Motor neuron (in vitro differentiated cells): ENCODE measurements around the gene COA3. TPM values are rescaled to one million over a fixed set of nuclear protein-coding genes. Genes with fewer than 3 reads are reported as not detected.
A peak's percentile ranks its signal among the peaks of the same experiment; 100 is the strongest.

ENCODE experiments used
- ATAC-seq, 8 experiments: fragments of 200-7000 bp; cut with Tn5 transposase; replicated peaks in 6 of 8; 2 replicates each; pipeline ENCODE4 v1.8.0; 2021; ENCODE audit warnings: mild to moderate bottlenecking in 8 of 8, moderate library complexity in 8 of 8
- H3K27ac ChIP-seq, 2 donors: fragments of 250-450 bp; sonication (Bioruptor Pico); 2 replicates each; pipeline ENCODE4 v1.9.0; 2021; ENCODE audit warnings: antibody characterized with exemption in 2 of 2, mild to moderate bottlenecking in 2 of 2, moderate library complexity in 1 of 2
- H3K4me1 ChIP-seq, 2 donors: fragments of 250-450 bp; sonication (Bioruptor Pico); replicated peaks in 1 of 2; 2 replicates each; pipeline ENCODE4 v1.6.1; 2021; ENCODE audit warnings: antibody characterized with exemption in 2 of 2, mild to moderate bottlenecking in 2 of 2, moderate library complexity in 1 of 2
- H3K4me3 ChIP-seq, 5 donors: fragments of 250-450 bp; sonication (Bioruptor Pico); 2 replicates each; pipeline ENCODE4 v1.9.0; 2021; ENCODE audit warnings: antibody characterized with exemption in 5 of 5, mild to moderate bottlenecking in 5 of 5, moderate library complexity in 4 of 5
- WGBS, 10 experiments: fragments of 450-650 bp; shearing (Covaris generic); methylation state at CpG; one replicate each; pipeline ENCODE4 v1.0.0; 2022; 5-methylcytosine and 5-hydroxymethylcytosine counted together
- in situ Hi-C, 9 experiments: fragments of 400-800 bp; cut with MboI; loops; one replicate each; pipeline ENCODE4 v1.15.0; 2021; ENCODE audit warnings: low sequenced_read_pairs in 9 of 9, low pct_unique_long_range_greater_than_20kb in 2 of 9; ENCODE audit not compliant: unreplicated experiment in 9 of 9
- total RNA-seq, 8 experiments: library from RNA; unstranded; fragments of 300-600 nt; gene quantifications; 2 replicates each; pipeline versions ENCODE4 v1.2.3 to v1.2.4, GENCODE V29; 2022

COA3 gene
- total RNA-seq, 8 experiments from 2014 or later: 58.7 to 114 (median 72.5) TPM

DNA sequence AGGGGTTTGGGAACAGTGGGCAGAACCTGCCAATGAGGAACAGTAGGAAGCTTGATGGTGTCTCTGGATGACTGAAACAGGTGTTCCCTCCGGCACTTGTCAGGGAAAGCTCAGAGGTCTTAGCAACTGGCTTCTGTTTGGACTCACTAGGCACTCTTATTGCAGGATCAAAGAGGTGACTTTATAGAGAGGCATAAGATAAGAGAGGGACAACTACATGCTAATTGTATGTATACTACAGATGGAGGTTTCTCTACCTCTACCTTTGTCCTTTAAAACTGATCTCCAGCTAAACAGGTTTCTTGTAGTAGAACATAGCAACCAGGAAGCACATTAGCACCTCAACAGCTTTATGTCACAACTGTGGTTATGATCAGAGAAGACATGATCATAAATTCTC, 7.7 kb upstream of the COA3 start:
- Histone ChIP-seq H3K27ac (no peak overlapping the region), H3K4me3 (no peak overlapping the region), H3K4me1 (no peaks in the 10 kb centered on the region)
- WGBS, 10 experiments: 83 to 100% (median 100%) methylated on average over 1 of the region's 1 CpG; no CpG with 5 or more reads in 7 of the 10 experiments
- in situ Hi-C loops: no loop called here
- ATAC-seq: no peak

DNA sequence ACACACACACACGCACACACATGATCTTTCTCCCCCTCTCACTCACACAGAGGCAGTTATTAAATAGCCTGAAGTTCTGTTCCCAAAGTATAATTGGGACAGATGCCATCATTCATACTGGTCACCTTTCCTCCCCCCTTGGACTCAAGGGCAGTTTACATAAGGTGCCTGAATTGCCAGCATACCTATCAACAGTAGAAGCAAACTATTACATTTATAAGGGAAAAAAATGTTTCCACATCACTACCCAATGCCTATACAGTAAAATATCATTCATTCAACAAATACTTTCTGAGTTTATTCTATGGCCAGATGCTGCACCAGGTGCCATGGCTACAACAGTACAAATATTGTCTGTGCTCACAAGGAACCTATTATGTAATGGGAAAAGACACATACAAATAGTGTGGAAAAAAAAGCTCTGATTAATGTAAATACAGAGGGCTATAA, 6.4 kb upstream of the COA3 start:
- in situ Hi-C loops: no loop called here
- no peak overlapping the region for H3K27ac ChIP-seq
- ATAC-seq: peak in 3 of 8 experiments; percentile 13 to 87 (median 62)
- H3K4me3 ChIP-seq: no peak overlapping the region
- no peaks in the 10 kb centered on the region for H3K4me1 ChIP-seq
- 60 to 100% (median 89%) methylated on average over 1 of the region's 1 CpG; no CpG with 5 or more reads in 6 of the 10 experiments for WGBS, 10 experiments

DNA sequence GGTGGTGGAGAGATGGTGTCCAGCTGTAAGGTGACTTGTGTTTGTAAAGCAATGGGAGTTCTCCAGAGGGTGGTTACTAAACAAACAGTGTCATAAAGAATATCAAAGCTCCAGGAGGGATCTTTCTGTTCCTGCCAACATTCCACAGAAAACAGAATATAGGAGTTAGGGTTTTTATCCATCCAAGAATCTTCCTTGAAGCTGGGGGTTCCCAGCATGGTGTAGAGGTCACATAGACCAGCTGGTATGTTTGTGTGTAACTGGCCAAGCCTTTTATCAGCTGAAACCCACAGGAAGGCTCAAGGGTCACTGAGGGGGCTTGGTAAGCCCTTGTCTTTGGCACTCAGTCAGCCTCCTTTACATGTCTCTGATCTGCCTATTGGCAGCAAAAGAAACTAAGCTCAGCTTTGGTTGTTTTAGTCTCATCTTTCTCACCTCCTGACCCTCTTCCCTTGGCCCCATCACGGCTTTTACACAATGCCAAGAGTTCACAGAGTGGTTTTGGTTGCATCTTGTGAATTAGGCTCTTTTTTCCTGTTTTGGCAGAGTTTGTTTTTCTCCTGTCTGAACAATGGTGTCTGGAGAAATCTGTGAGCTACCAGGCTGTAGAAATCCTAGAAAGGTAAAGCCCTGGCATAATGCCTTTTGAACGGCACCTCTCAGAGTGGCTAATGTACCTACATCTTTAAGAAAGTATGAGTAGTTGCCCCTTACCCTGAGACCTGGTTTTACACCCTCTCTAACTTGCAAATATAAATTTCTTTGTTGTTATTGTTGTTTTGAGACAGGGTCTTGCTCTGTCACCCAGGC, 4.8 kb upstream of the COA3 start:
- in situ Hi-C loops: no loop called here
- ATAC-seq: no peak
- Histone ChIP-seq H3K4me1 (no peaks in the 10 kb centered on the region), H3K4me3 (no peak overlapping the region), H3K27ac (no peak overlapping the region)
- 0 to 54% (median 33%) methylated on average over 1 to 2 of the region's 2 CpGs; no CpG with 5 or more reads in 3 of the 10 experiments for WGBS, 10 experiments

DNA sequence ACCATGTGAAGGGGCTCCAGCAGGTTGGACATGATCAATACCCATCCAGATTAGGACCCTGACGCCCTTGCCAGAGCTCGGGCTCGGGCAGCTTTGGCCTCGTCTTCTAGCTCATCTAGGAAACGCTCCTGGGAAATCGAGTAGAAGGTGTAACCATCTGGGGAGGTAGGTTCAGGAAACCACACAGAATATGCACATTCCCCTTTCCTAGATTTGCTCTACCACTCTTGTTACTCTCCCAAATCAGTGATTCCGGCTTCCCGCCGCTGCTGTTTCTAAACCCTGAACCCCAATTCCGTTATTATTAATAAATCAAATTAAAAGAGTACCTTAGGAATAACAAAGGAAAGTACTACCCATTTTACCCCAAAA, 507 bp downstream of the COA3 start:
- H3K27ac ChIP-seq: peak overlapping the region; percentile 46 to 77

DNA sequence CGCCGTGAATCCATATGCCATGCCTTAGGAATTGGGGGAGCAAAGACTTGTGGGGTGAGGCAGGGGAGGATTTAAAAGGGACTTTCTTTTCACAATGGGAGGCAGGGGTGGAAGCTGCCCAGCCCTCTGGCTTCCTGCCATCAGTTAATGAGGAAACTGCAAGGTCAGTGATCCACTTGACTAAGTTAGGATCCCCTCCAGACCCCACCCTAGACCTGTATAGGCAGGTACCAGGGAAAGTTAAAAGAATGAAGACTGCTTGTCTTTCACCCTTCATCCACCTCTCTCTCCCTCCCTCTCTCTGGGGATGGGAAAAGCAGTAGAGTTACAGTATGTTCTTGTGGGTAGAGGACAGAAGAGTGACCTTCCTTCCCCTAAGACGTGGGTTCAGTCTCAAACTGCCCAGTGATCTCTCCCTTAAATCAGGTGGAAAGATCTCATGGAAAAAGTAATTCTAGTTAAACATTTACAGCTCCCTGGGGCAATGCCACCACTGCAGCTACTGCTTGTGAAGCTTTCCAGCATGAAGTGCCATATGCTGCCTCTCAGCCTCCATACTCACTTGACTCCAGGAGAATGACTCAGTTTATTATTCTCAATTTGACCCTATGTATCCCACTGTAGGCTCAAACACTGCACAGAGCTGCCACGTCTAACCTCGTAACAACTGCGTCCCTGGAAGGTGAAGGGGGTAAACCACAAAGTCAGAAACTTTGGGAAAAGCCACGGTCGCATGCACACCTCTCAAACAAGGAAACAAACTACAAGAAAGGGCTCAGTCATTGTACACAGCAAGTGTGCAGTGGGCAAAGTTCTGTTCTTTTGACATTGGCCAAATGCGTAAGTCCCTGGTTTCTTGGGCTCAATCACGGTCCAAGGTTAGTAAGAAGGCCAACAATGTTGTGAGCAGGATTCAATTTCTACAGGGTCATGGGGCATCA, 1.2 kb downstream of the COA3 start:
- Histone ChIP-seq H3K4me1 (peaks cover 4 to 5% of the 10 kb centered on the region in 2 donors), H3K4me3 (peak overlapping the region; percentile 66 to 99 (median 91)), H3K27ac (no peak overlapping the region)
- in situ Hi-C loops: no loop called here
- WGBS, 10 experiments: 20 to 100% (median 54%) methylated on average over 1 to 6 of the region's 10 CpGs; no CpG with 5 or more reads in 3 of the 10 experiments
- ATAC-seq: no peak

More for the DNA sequence above, 507 bp downstream of the COA3 start:
- Histone ChIP-seq H3K4me1 (peaks cover 4 to 5% of the 10 kb centered on the region in 2 donors), H3K4me3 (peak overlapping the region; percentile 66 to 99 (median 91))
- peak in 3 of 8 experiments; percentile 2 to 23 (median 9) for ATAC-seq
- in situ Hi-C loops: no loop called here
- 0 to 47% (median 15%) methylated on average over 1 to 10 of the region's 10 CpGs; no CpG with 5 or more reads in 1 of the 10 experiments for WGBS, 10 experiments

DNA sequence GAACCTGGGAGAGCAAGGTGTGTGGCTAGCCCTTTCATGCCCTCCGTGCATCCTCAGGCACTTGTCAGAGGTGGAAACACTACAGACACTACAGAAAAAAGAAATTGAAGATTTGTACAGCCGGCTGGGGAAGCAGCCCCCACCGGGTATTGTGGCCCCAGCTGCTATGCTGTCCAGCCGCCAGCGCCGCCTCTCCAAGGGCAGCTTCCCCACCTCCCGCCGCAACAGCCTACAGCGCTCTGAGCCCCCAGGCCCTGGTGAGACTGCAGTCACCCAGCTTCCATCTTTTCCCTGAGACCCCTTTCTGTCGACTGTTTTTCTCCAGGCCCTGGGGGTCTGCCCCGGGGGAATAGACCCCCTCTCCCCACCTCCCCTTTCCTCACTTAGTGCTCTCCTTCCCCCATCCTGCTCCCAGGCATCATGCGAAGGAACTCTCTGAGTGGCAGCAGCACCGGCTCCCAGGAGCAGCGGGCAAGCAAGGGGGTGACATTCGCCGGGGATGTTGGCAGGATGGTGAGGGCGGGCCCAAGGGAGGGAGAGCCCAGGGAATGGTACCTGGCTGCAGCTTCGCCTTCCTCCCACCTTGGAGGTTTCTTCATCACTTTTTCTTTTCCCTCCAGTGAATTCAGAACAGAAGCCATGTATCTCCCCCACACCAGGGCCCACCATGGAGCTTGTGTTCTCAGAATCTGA, 2.3 kb downstream of the COA3 start:
- ATAC-seq: no peak
- Histone ChIP-seq H3K4me1 (peaks cover 4 to 5% of the 10 kb centered on the region in 2 donors), H3K27ac (no peak overlapping the region), H3K4me3 (no peak overlapping the region)
- in situ Hi-C loops: no loop called here
- 80 to 93% (median 90%) methylated on average over 1 to 5 of the region's 18 CpGs; no CpG with 5 or more reads in 7 of the 10 experiments for WGBS, 10 experiments

DNA sequence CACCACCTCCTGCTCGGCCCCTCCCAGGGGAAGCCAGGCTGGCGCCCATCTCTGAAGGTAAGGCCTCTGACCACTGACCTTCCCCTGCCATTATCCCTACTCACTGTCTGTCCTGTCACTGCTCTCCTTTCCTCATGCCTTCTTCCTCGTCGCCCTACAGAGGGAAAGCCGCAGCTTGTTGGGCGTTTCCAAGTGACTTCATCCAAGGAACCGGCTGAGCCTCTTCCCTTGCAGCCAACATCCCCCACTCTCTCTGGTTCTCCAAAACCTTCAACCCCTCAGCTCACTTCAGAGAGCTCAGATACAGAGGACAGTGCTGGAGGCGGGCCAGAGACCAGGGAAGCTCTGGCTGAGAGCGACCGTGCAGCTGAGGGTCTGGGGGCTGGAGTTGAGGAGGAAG, 3.0 kb downstream of the COA3 start:
- Histone ChIP-seq H3K4me3 (no peak overlapping the region), H3K27ac (no peak overlapping the region), H3K4me1 (peaks cover 4 to 5% of the 10 kb centered on the region in 2 donors)
- ATAC-seq: no peak
- 83 to 100% (median 97%) methylated on average over 2 to 7 of the region's 10 CpGs; no CpG with 5 or more reads in 4 of the 10 experiments for WGBS, 10 experiments
- in situ Hi-C loops: no loop called here

DNA sequence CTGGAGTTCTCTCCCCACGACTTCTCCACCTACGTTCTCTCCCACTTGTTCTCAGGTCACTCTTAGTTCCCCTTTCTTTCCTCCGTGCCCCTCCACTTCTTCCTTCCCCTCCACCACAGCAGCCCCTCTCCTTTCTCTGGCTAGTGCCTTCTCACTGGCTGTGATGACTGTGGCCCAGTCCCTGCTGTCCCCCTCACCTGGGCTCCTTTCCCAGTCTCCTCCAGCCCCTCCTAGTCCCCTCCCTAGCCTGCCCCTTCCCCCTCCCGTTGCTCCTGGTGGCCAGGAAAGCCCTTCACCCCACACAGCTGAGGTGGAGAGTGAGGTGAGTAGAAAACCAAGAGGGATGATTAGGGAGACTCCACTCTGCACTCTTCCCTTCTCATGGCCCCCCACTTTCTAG, 3.4 kb downstream of the COA3 start:
- H3K4me3 ChIP-seq: no peak overlapping the region
- in situ Hi-C loops: no loop called here
- peaks cover 4 to 5% of the 10 kb centered on the region in 2 donors for H3K4me1 ChIP-seq
- H3K27ac ChIP-seq: no peak overlapping the region
- WGBS, 10 experiments: no CpG with 5 or more reads among the region's 4 CpGs
- no peak for ATAC-seq

DNA sequence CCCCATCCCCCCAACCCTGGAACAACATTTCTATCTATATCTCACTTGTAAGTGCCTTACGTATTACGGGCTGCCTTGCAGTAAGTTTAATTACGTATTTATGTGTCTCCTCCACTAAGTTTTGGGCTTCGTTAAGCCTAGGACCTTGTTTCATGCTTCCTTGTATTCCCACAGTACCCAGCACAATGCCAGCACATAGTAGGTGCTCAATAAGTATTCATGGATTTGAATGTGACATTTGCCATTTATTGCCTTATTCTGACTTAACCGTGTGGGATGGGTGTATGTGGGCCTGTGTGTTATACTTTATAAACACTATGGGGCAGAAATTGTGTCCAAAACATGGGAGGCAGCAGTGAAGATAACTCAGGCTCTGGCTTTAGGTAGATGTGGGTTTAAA, 6.0 kb downstream of the COA3 start:
- in situ Hi-C loops: no loop called here
- no peak overlapping the region for H3K4me3 ChIP-seq
- H3K27ac ChIP-seq: no peak overlapping the region
- 49 to 71% (median 60%) methylated on average over 1 to 5 of the region's 5 CpGs; no CpG with 5 or more reads in 3 of the 10 experiments for WGBS, 10 experiments
- H3K4me1 ChIP-seq: peaks cover 1% of the 10 kb centered on the region in 2 donors
- no peak for ATAC-seq

DNA sequence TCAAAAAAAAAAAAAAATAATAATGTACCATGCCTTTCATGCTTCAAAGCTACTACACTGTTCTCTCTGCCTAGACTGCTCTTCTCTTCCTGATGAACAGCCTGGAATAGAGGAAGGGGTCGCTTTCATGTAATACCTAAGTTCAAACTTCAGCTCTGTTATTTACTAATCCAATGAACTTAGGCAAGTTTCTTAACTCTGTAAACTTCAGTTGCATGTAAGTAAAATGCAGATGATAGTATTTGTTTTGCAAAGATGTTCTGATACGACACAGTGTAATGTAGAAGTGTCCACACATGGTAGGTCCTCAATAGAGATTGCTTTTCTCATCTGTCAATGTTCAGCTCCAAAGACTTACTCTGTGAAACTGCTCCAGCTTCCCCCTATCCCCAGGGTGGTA, 6.6 kb downstream of the COA3 start:
- in situ Hi-C loops: no loop called here
- ATAC-seq: no peak
- H3K27ac ChIP-seq: no peak overlapping the region
- H3K4me1 ChIP-seq: no peaks in the 10 kb centered on the region
- H3K4me3 ChIP-seq: no peak overlapping the region
- WGBS, 10 experiments: 33 to 100% (median 75%) methylated on average over 1 to 2 of the region's 2 CpGs; no CpG with 5 or more reads in 2 of the 10 experiments

DNA sequence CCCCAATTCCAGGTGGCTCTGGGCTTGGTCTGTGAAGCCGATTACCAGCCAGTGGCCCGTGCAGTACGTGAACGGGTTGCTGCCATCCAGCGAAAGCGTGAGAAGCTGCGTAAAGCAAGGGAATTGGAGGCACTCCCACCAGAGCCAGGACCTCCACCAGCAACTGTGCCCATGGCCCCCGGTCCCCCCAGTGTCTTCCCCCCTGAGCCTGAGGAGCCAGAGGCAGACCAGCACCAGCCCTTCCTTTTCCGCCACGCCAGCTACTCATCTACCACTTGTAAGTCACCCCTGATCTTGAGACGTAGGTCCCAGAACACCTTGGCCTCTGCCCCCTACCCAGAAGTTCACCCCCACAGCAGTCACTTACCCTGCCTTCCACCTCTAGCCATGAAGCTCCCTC, 11.2 kb downstream of the COA3 start:
- Histone ChIP-seq H3K4me1 (peaks cover 0 to 3% of the 10 kb centered on the region in 2 donors), H3K27ac (no peak overlapping the region), H3K4me3 (no peak overlapping the region)
- 76 to 86% (median 81%) methylated on average over 2 to 6 of the region's 11 CpGs; no CpG with 5 or more reads in 6 of the 10 experiments for WGBS, 10 experiments
- in situ Hi-C loops: no loop called here
- no peak for ATAC-seq

DNA sequence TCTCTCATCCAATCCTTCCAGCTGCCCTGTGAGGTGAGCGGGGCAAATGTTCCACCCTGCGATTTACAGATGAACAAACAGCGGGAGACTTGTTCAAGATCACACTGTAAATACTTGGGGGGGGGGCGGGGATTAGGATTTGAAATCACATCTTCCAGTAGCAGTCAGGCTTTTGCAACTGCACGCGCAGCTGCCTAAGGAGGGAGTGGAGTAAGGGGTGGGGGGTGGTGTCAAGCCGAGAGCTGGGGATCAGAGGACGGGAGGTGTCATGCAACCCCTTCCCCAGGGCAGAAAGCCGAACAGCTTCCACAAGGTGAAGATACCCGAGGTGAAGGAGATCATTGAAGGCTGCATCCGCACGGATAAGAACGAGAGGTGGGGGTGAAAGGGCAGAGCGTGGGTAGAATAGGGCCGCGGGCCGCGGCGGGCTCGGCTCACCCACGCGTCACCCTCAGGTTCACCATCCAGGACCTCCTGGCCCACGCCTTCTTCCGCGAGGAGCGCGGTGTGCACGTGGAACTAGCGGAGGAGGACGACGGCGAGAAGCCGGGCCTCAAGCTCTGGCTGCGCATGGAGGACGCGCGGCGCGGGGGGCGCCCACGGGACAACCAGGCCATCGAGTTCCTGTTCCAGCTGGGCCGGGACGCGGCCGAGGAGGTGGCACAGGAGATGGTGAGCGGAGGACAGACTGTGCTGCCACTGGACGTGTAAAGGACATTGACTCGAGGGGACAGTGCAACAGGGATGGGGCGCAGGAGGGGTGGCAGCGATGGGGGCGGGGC, 13.5 kb downstream of the COA3 start:
- in situ Hi-C loops: no loop called here
- 30 to 80% methylated on average over 2 to 10 of the region's 52 CpGs; no CpG with 5 or more reads in 8 of the 10 experiments for WGBS, 10 experiments
- ATAC-seq: no peak
- Histone ChIP-seq H3K4me3 (no peak overlapping the region), H3K27ac (no peak overlapping the region), H3K4me1 (peaks cover 3% of the 10 kb centered on the region in 2 donors)
